Ovary (tissue), 3 donors: ENCODE results near the gene SLIT1.

Experiments
- CTCF ChIP-seq, 3 donors: fragments of 450-650 bp in 2 of 3; fragments of 200-600 bp in 1 of 3; IDR thresholded peaks; one replicate each; pipeline versions ENCODE4 v1.5.1 to v1.8.0; 2016 to 2022; ENCODE audit warnings: antibody characterized with exemption in 3 of 3, mild to moderate bottlenecking in 1 of 3
- EP300 ChIP-seq: sonication (generic); formaldehyde crosslinking; IDR thresholded peaks from one replicate; pipeline ENCODE4 v1.6.1; 2017; ENCODE audit warnings: antibody characterized with exemption
- POLR2A ChIP-seq: fragments of 450-650 bp; IDR thresholded peaks from one replicate; pipeline ENCODE4 v1.6.1; 2017; ENCODE audit warnings: antibody characterized with exemption, mild to moderate bottlenecking, moderate library complexity
- donor health status: DM: no; HTN: no; CAD: no.

- TF ChIP-seq CTCF (IDR thresholded peaks at IDR 0.05) (no peak), EP300 (no peak), POLR2A (no peak)
These were observed 20.3 kb downstream of the SLIT1 start for GRCh38 chr10:97165499-97165898.
